Dermis microvascular lymphatic vessel endothelial cell (primary cell): ENCODE data around the gene PLA2G15. TPM values are rescaled to one million over a fixed set of nuclear protein-coding genes. Genes with fewer than 3 reads are reported as not detected.

ENCODE experiments used
- DNase-seq, 2 donors: peaks; one replicate each; pipeline versions ENCODE4 v3.0.0 to v3.0.0-alpha.2; 2010; ENCODE audit warnings: low read depth in 2 of 2
- total RNA-seq: library from RNA; depleted of rRNA; stranded (reverse); fragments of >200 nt; gene quantifications from 2 replicates; pipeline ENCODE4 v1.2.1, GENCODE V29; 2014

PLA2G15 gene
- total RNA-seq, 1 donor from 2014 or later: 17.7 TPM

DNA sequence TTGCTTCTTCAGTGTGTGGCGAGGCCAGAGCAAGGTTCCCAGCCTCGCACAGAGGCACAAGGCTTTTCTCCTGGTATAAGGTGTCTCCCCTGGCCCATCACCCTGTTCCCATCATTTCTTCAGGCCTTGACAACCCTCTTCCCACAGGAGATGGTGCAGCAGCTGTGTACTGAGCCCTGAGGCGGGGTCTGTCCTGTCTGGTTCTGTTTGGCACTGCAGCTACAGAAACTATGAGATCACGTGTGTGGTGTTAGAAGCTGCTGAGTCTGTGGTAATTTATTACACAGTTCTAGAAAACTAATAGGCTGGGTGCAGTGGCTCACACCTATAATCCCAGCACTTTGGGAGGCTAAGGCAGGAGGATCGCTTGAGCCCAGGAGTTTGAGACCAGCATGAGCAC lies 7.2 kb downstream of the PLA2G15 start:
- no peak for DNase-seq

DNA sequence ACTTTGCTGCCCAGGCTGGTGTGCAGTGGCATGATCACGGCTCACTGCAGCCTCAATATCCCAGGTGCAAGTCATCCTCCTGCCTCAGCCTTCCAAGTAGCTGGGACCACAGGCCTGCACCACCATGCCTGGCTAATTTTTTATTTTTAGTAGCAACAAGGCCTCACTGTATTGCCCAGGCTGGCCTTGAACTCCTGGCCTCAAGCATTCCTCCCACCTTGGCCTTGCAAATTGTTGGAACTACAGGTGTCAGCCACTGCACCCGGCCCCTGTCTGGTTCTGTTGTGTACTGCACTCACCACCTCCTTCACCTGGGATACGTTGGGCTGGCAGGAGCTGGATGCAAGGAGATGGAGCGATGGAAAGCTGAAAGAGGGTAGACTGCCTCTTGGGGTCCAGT lies 8.5 kb downstream of the PLA2G15 start:
- no peak for DNase-seq

DNA sequence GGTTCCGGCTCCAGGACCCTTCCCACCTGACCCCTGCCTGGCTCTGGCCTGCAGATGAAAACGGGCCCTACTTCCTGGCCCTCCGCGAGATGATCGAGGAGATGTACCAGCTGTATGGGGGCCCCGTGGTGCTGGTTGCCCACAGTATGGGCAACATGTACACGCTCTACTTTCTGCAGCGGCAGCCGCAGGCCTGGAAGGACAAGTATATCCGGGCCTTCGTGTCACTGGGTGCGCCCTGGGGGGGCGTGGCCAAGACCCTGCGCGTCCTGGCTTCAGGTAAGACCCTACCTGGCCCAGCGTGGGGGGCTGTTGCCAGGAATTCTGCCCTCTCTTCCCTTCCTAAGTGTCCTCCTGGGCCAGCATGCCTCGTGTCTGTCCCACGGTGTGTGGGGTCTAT lies 10.5 kb downstream of the PLA2G15 start:
- no peak for DNase-seq

DNA sequence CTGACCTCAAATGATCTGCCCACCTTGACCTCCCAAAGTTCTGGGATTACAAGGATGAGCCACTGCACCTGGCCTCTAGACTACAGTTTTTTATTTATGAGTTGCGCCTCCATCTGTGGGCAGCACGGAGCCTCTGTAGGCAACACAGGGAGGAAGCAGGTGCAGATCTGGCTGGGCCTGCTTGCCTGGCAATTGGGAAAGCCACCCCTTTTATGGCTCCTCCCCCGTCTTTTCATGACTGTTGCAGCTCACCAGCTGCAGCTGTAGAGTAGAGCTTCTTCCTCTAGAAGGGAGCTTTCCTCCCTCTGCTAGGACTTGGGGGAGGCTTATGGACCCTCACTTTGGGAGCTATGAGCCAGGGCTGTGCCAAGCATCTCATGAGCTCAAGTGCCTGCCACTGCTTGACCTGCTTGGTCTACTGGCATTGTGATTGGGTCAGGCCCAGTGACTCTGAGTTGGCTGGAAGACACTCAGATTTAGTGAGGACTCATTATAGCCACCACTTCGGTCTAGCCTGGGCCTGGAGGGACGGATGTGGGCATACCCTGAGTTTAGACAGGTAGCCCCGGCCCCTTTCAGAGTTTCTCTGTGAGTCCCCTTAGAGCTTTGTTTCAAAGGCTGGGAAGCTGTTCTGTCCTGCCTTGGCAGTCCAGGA lies 12.2 kb downstream of the PLA2G15 start:
- DNase-seq: no peak

DNA sequence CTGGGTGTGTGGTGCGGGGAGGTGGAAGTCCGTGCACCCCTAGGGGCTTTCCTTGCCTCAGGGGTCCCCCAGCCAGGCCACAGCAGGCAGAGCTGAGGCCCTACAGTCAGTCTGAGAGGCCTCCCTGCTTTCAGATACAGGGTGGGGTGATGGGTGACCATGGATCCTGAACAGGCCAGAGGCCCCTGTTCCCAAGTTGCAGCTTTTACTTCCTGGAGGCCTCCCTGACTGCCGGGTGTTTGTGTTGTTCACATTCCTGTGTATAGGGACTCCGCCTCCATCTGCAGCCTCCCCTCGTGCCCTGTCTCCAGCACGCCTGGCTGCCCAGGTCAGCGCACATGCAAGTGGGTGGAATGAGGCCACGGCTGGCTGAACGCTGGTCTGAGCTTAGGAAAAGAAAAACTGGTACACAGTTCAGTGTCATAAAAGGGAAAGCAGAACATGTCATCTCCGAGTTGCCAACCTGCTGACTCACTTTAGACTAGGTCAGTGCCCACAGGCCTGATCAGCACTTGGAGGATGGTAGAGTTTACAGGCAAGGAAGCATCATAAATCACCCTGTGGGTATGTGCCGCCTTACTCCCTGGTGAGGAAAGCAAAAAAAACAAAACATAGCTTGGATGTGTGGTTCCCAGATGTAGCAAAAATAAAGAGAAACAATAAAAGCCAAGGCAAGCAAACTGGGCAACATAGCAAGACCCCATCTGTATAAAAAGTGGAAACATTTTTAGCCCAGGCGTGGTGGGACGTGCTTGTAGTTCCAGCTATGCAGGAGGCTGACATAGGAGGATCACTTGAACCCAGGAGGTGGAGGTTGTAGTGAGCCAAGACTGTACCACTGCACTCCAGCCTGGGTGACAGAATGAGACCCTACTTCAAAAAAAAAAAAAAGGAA lies 13.0 kb downstream of the PLA2G15 start:
- peak in 1 of 2 donors; percentile 68 for DNase-seq

DNA sequence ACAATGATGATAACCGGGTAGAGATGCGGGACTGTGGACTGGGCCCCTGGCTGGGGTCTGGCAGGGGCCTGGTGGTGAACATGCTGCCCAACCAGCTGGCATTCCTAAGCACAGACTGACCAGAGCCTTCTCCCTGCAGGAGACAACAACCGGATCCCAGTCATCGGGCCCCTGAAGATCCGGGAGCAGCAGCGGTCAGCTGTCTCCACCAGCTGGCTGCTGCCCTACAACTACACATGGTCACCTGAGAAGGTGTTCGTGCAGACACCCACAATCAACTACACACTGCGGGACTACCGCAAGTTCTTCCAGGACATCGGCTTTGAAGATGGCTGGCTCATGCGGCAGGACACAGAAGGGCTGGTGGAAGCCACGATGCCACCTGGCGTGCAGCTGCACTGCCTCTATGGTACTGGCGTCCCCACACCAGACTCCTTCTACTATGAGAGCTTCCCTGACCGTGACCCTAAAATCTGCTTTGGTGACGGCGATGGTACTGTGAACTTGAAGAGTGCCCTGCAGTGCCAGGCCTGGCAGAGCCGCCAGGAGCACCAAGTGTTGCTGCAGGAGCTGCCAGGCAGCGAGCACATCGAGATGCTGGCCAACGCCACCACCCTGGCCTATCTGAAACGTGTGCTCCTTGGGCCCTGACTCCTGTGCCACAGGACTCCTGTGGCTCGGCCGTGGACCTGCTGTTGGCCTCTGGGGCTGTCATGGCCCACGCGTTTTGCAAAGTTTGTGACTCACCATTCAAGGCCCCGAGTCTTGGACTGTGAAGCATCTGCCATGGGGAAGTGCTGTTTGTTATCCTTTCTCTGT lies 14.0 kb downstream of the PLA2G15 start:
- DNase-seq: no peak

DNA sequence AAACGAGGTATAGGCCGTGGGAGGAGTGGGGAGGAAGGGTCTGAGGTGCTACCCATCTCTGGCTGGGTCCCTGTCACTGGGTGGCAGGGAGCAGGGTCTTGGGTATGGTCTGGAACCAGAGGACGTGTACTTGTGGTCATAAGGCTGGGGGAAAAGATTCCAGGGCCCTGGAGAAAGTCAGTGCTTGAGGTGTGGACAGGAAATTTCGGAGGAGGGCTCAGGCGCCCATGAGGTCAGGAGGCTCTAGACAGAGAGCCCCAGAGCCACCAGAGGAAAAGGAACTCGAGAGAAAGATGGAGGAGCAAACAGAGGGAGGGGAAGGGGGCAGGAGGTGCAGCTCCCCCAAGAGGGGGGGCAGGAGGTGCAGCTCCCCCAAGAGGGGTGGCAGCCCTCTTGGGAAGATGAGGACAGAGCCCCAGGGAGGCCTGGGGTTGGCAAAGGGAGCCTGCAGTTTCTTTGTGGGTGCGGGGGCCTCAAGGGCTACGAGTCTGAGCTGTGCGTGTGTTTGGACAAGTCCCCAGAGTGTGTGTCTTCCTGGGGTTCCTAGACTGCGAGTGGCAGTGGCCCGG lies 18.5 kb downstream of the PLA2G15 start:
- DNase-seq: no peak

DNA sequence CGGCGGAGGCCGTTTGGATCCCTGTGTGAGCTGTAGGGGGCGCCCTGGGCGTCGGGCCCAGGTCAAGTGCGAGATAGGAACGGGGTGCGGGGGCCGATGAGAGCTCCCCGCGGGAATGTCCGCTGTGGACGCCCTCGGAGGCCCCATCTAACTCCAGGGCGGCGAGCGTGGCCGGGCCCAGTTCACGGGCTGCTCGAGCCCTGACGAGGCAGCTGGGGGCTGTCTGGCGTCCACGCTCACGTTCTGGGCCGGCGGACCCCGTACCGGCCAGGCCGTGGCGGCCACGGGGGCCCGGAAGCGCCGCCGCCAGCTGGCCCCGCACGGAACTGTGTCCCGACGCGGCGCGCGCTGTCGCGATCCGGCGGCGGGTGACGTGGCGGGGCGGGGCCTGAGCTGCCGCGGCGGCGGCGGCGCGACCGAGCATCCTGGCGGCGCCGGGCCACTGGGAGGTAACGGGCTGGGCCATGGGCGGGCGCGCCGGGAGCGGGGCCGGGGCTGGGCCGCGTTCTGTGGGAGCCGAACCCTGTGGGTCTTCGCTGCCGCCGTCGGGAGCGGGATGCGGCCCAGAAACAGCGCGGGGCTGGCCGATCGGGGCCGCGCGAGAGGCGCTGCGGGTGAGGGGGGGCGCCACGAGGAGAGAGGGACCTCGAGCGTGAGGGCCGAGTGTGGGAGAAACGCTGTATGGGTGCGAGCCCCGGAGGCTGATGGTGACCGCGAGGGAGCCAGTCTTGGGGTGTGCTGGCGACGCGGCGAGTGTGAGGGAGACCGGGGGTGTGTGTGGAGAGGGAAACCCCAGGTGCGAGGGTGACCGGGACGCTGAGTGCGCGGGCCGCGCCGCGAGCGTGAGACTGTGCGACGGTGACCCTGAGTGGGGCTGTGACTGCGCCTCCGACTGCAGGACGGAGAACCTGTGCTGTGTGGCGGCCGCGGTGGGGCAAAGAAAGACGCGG lies 19.2 kb downstream of the PLA2G15 start, which contains the start of gene SLC7A6:
Gene SLC7A6 (plus strand): TSS at position 399 of the 950 bp plus-strand sequence. CDS start 10,201 bp downstream, outside the sequence.
- peak in 1 of 2 donors; percentile 79 for DNase-seq

DNA sequence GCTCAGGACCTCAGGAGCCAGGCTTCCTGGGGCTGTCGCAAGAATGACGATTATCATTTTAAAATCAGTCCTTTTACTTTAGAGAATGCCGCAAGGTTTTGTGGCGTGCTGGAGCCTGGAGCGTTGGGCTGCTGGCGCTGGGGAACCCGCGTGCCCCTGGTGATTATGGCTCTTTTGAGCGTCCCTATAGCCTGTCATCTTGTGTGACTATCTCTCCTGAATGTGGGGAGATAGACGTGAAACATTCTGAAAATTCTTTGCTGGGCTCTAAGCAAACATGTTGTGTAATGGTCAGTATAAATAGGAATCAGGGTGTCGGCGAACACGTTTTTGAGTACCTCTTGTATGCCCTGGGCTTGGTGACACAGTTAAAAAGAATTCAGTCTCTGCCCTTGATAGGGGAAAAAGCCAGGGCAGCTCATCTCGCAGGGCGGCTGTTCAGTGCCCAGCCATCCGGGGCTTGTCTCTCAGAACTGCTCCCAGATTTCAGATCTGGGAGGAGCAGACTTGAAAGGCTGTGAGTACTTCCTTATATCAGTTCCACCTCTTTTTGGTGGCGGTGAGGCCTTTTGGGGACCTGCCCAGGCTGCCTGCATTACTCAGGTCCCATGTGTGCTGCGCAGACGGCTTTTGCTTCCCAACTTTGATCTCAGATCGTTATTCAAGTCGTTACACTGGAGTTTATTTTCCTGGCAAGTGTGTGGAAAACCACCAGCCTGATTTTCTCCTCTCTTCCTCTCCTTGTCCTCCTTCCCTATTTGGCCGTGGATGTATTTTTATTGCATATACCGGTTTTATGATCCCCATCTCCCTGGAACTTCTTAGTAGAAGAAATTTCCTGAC lies 20.1 kb downstream of the PLA2G15 start:
- DNase-seq: peak in 1 of 2 donors; percentile 53

DNA sequence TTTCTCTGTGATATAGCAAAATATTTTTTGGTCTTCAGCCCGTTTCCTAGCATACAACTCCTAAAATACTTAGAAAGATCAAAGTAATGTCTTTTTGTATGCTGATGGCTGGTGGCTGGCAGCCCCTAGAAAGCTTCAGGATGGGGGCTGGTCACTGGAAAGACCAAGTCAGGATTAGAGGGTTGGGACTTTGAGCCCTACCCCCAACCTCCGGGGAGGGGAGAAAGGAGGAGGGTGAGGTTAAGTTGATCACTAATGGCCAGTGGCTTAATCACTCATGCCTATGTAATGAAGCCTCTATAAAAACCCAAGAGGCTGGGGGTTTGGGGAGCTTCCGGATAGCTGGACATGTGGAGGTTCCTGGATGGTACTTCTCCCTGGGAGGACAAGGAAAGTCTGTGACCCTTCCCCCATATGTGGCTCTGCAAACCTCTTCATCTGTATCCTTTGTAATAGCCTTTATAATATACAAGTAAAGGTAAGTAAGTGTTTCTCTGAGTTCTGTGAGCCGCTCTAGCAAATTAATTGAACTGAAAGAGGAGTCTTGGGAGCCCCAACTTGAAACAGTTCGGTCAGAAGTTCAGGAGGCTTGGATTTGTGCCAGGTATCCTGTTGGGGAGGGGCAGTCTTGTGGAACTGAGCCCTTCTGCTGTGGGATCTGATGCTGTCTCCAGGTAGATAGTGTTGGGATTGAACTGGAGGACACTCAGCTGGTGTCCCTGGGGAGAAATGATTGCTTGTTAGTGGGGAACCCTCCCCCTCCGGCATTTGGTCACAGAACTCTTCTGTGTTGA lies 22.6 kb downstream of the PLA2G15 start:
- DNase-seq: no peak

DNA sequence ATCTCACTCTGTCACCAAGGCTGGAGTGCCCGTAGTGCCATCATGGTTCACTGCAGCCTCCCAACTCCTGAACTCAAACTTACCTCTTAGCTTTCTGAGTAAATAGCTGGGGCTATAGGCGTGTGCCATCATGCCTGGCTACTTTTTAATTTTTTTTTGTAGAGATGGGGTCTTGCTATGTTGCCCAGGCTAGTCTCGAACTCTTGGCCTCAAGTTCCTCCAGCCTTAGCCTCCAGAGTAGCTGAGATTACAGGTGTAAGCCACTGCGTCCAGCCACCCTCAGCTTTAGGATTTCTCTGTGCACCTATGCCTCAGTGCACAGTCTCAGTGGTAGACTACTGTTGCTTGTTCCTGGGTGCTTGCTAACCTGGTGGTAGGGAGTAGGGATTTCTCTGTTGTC lies 24.6 kb downstream of the PLA2G15 start:
- DNase-seq: no peak

DNA sequence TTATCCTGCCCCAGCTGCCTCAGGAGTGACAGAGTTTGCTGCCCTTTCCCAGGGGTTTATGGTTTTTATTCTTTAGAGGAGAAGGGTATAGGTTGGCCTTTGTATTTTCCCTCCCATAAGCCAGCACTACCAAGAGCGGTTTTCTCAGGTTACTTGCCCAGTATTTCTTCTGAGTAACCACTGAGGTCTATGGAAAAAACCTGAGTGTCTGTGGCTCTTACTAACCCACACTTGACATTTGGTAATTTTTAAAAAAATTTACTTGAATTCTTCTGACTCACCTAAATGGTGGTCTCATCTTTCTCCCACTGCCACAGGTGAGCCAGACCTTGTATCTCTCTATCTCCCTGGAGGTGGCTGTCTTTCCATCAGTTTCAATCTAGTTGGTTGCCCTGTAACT lies 25.2 kb downstream of the PLA2G15 start:
- DNase-seq: no peak

DNA sequence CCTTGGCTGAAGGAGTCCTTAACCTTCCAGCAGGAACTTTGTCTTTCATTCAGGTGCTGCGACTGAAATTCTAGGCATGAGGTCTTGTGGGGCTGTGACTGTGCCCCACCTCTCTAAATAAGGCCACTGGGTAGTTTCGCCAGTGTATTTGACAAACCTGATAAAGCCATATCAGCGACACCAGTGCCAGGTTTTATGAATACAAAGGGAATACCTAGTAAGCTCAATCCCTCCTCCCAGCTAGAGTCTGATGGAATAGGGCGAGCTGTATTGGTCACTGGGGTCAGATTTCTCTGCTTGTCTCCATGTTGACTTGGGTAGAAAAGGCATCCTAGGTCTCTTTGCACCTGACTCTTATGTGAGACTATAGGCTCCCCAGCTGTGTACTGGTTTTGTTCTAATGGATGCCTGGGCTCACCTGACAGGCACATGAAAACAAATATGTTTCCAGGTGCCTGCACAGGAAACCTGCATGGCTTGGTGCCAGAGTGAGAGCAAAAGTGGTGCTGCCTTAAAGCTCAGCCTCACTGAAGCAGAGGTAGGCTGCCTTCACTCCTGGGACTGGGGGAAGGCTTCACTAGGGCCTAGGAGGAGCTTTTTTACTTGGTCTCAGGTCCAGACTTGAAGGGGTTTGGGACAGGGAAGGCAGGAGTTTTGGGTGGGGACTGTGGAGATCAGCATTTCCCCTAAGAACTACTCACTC lies 27.5 kb downstream of the PLA2G15 start:
- no peak for DNase-seq

DNA sequence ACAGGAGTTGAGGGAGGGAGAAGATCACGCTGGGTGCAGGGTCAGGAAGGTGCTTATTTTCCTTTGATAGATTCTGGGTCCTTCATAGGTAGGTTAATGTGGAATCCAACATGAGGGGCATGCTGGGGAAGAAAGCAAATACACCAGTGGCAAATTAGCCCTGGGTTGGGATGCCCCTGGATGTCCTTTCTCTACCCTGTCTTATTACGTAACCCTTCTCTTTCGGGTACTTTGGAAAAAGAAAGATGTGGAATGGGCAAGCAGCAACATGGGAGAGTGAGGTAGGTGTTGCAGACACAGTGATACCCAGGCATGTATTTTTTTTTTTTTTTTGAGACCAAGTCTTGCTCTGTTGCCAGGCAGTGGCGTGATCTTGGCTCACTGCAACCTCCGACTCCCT lies 28.3 kb downstream of the PLA2G15 start:
- no peak for DNase-seq

DNA sequence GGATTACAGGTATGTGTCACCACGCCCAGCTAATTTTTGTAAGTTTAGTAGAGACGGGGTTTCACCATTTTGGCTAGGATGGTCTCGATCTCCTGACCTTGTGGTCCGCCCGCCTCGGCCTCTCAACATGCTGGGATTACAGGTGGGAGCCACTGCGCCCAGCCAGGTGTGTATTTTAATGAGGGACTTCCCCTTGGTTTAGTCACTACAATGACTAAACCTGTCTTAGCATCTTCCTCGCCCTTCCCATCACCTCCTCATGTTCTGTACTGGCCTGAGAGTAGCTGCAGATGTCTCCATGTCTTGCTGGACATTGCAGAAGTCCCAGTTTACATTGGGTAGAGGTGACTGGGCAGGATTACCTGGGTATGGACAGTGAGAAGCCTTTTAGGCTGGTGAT lies 28.7 kb downstream of the PLA2G15 start:
- DNase-seq: no peak

DNA sequence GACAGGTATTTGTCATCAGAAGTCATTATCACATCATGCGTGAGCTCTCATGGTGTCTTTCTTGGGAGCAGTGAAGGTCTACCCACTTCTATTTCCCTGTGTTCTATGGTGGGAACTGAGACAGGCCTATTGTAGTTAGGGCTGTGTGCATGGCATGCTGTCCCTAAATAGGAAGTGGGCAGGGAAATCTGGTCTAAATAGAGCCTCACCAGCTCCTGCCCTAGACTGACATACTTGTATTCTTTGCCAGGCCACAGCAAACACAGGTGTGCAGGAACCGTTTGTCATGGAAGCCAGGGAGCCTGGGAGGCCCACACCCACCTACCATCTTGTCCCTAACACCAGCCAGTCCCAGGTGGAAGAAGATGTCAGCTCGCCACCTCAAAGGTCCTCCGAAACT lies 29.3 kb downstream of the PLA2G15 start:
- no peak for DNase-seq

DNA sequence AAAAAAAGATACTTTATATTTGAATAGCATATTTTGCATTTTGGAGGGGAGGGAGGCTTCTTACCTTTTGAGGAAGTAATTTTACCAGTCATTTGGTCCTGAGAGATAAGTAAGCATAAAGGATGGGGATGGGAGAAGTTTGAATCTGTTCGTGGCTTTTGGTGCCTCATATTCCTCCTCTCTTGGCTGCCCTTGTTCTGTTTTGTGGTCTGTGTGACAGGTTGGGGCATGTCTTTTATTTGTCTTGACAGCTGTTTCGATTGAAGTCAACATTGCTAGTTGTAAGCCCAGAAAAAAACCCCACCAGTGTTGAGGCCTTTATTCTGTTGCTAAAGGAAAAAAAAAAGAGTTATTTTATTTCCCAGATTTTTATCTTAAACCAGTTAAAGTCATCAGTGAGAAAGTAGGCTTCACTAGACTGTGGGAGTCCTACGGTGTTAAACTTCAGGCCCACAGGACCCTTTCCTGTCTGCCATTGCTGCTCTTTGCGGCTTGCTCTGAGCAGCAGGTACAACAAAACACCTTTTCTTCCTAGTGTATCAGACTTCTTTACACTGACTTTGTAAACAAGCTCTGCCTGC lies 30.5 kb downstream of the PLA2G15 start:
- no peak for DNase-seq

DNA sequence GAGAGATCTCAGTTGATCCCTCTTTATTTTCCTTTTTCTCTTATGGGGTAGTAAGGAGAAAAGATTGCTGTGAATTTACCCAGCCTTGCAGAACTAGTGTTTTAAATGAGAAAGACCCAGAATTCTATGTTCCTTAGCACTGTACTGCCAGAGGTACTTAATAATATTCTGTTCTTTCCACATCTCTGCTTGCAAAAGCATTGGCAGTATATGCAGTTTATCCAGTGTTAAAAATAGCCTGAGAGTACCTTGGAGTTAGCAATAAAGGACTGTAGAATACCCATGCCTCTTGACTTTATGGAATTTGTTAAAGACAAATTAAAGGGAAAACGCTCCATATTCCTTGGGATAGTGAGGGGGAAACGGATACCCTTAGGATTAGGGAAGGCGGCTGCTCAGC lies 31.1 kb downstream of the PLA2G15 start:
- DNase-seq: no peak
